ENCODE data around the gene PRRT4. TPM values are rescaled to one million over a fixed set of nuclear protein-coding genes. Genes with fewer than 3 reads are reported as not detected.

Gene PRRT4
- total and polyA plus RNA-seq, 2 of the 4 experiments (the other 2 are of a cell fraction) = not detected

DNA sequence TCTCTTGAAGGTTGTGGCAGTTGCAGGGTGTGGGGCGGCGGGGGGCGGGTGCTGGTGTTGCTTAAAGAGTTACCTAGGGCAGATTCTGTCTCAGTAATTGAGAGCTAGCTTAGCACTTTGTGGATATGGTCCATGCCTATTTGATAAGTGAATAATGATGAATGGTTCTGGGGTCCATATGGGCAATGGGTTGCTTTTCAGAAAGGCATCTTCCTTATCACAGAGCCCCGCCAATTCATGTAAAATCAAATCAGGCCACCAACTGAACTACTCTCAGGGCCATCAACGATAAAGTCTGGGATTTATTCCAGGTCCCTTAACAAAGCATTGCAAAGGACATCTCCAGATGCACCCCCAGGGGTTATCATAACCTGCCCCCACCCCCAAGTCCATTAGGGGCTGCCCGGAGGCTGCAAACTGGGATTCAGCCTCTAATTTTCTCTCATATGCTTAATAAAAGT is 1.8 kb upstream of the PRRT4 start:
- TF ChIP-seq RAD21 (IDR thresholded peaks at IDR 0.05; ENCODE audit: low read length) = no peak
- TF ChIP-seq, protein P1, sequence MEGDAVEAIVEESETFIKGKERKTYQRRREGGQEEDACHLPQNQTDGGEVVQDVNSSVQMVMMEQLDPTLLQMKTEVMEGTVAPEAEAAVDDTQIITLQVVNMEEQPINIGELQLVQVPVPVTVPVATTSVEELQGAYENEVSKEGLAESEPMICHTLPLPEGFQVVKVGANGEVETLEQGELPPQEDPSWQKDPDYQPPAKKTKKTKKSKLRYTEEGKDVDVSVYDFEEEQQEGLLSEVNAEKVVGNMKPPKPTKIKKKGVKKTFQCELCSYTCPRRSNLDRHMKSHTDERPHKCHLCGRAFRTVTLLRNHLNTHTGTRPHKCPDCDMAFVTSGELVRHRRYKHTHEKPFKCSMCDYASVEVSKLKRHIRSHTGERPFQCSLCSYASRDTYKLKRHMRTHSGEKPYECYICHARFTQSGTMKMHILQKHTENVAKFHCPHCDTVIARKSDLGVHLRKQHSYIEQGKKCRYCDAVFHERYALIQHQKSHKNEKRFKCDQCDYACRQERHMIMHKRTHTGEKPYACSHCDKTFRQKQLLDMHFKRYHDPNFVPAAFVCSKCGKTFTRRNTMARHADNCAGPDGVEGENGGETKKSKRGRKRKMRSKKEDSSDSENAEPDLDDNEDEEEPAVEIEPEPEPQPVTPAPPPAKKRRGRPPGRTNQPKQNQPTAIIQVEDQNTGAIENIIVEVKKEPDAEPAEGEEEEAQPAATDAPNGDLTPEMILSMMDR (conservative IDR thresholded peaks at IDR 0.05; ENCODE audit: low read depth, low read length) = no peak
- no peak for TF ChIP-seq FOS (IDR thresholded peaks at IDR 0.05; ENCODE audit: low read depth, low read length)
- TF ChIP-seq MAZ (IDR thresholded peaks at IDR 0.05; ENCODE audit: borderline replicate concordance, low read depth, low read length) = no peak
- TF ChIP-seq NFE2L2 (IDR thresholded peaks at IDR 0.05; ENCODE audit: low read depth, low read length) = no peak
- TF ChIP-seq SMC3 (IDR thresholded peaks at IDR 0.05; ENCODE audit: low read depth, low read length) = no peak
- TF ChIP-seq, protein P2, sequence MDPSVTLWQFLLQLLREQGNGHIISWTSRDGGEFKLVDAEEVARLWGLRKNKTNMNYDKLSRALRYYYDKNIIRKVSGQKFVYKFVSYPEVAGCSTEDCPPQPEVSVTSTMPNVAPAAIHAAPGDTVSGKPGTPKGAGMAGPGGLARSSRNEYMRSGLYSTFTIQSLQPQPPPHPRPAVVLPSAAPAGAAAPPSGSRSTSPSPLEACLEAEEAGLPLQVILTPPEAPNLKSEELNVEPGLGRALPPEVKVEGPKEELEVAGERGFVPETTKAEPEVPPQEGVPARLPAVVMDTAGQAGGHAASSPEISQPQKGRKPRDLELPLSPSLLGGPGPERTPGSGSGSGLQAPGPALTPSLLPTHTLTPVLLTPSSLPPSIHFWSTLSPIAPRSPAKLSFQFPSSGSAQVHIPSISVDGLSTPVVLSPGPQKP (IDR thresholded peaks at IDR 0.05; ENCODE audit: borderline replicate concordance, low read depth, low read length) = no peak
- no peak for TF ChIP-seq POLR2A (IDR thresholded peaks at IDR 0.05; ENCODE audit: low read depth, low read length)
- TF ChIP-seq RCOR1 (IDR thresholded peaks at IDR 0.05; ENCODE audit: insufficient replicate concordance, low read length) = no peak
- TF ChIP-seq RFX5 (IDR thresholded peaks at IDR 0.05; ENCODE audit: low read depth, low read length) = no peak
- no peak for TF ChIP-seq MXI1 (IDR thresholded peaks at IDR 0.05; ENCODE audit: borderline replicate concordance, low read depth, low read length)
- TF ChIP-seq MAFK (IDR thresholded peaks at IDR 0.05; ENCODE audit: low read depth, low read length) = no peak
- Histone ChIP-seq H2BK15ac (ENCODE audit: low read depth, low read length) (no peak overlapping the region), H3K36me3 (ENCODE audit: control insufficient read depth, insufficient read depth, low read length) (no peaks in the 10 kb centered on the region), H3K4ac (ENCODE audit: low read depth, low read length) (no peak overlapping the region), H4K20me1 (ENCODE audit: insufficient read depth, low read length) (0 out of 2 replicates have a peak, but pooled peaks cover 3% of the 10 kb centered on the region), H3K23ac (ENCODE audit: low read depth, low read length) (no peak overlapping the region), H3K14ac (replicated peaks; ENCODE audit: low read depth, low read length) (no peak overlapping the region), H3K9me1 (ENCODE audit: insufficient read depth, low read length) (no peaks in the 10 kb centered on the region), H3K4me3 (ENCODE audit: insufficient read depth, low read depth, low read length) (no peak overlapping the region), H3K4me2 (ENCODE audit: low read depth, low read length) (no peak overlapping the region), H3K27ac (ENCODE audit: insufficient read depth, low read length) (no peak overlapping the region), H3K18ac (ENCODE audit: low read depth, low read length) (no peak overlapping the region), H3K9me3 (ENCODE audit: control insufficient read depth, insufficient read depth, low read length) (no peaks in the 10 kb centered on the region), H2BK120ac (ENCODE audit: low read depth, low read length) (no peak overlapping the region), H3K4me1 (ENCODE audit: control insufficient read depth, insufficient read depth, low read length) (no peaks in the 10 kb centered on the region; the same call in 1 of the 2 replicates), H2BK5ac (ENCODE audit: low read depth, low read length, poor library complexity, severe bottlenecking) (no peak overlapping the region), H3K56ac (ENCODE audit: extremely low read depth, insufficient read depth, low read length) (no peak overlapping the region), H3K27me3 (ENCODE audit: control insufficient read depth, insufficient read depth, low read length) (peaks cover 78% of the 10 kb centered on the region), H4K8ac (ENCODE audit: low read depth in 2 of 2, low read length in 2 of 2) (no peak overlapping the region), H2BK20ac (ENCODE audit: low read depth, low read length) (no peak overlapping the region), H2AK5ac (ENCODE audit: low read depth, low read length) (no peak overlapping the region), H4K91ac (ENCODE audit: insufficient read depth, low read depth, low read length) (no peak overlapping the region), H3K79me1 (ENCODE audit: low read depth in 1 of 2, low read length in 2 of 2) (no peaks in the 10 kb centered on the region), H2AK9ac (replicated peaks; ENCODE audit: low read depth, low read length, poor library complexity) (no peak overlapping the region), H2AFZ (replicated peaks; ENCODE audit: low read length, poor library complexity) (no peak overlapping the region), H3K9ac (ENCODE audit: low read depth, low read length) (no peak overlapping the region), H4K5ac (ENCODE audit: low read depth, low read length) (no peak overlapping the region)
- in situ Hi-C loops (cut with MboI; ENCODE audit: low sequenced_read_pairs) (no loop called here), intact Hi-C loops (cut with micrococcal nuclease) (no loop called here), dilution Hi-C loops (cut with HindIII; ENCODE audit: low sequenced_read_pairs, unreplicated experiment) (no loop called here)
- POLR2A ChIA-PET (ENCODE audit: unreplicated experiment) = no interaction called here
- CTCF ChIA-PET = interaction anchor here (0.6 to 1.5 kb wide), 2 partner anchors 16 to 24 kb away, joined by 3 to 4 read pairs; no protein-coding TSS in a partner anchor
- WGBS, 2 experiments (ENCODE audit: extremely low coverage in 2 of 2, insufficient read length in 1 of 2) = 40% methylated on average over 2 of the region's 6 CpGs; no CpG with 5 or more reads in 1 of the 2 experiments
- ATAC-seq (ENCODE audit: low read depth) = no peak
- no peak for DNase-seq
- no TSS peak for BruUV-seq (replicated peaks)

Data from IMR-90 (cell line).